Left ventricle myocardium superior (tissue), 1 donor: ENCODE results near the gene MMP7. TPM values are rescaled to one million over a fixed set of nuclear protein-coding genes. Genes with fewer than 3 reads are reported as not detected.

Experiments
- ATAC-seq: fragments of 200-7000 bp; cut with Tn5 transposase; one replicate; pipeline ENCODE4 v1.9.1; 2020; ENCODE audit warnings: mild to moderate bottlenecking, moderate library complexity
- DNase-seq: peaks from one replicate; pipeline ENCODE4 v3.0.0-alpha.2; 2020
- intact Hi-C: fragments of 100-400 bp; cut with micrococcal nuclease; formaldehyde crosslinking; loops from one replicate; pipeline ENCODE4 v1.11.0; 2022
- total RNA-seq: library from RNA; stranded (reverse); fragmentation: NEBNext Ultra II Directional; extraction: Animal tissue kit (Norgen Biotek cat#: 25700); gene quantifications from one replicate; pipeline ENCODE4 v1.2.1, GENCODE V29; 2021
- donor health status: DM: no; HTN: yes; CAD: no; lungs with severe emphysema.

Gene MMP7
- total RNA-seq, 1 donor from 2014 or later = not detected

- no peak for DNase-seq
- intact Hi-C loops = no loop called here
- no peak for ATAC-seq
Observed at GRCh38 chr11:102471474-102471873, 59.1 kb downstream of the MMP7 start.

Other genes with a start within 250 kb of the MMP7 start
- 8.2 TPM for gene BIRC3, start 213.3 kb downstream of the MMP7 start, total RNA-seq
- 31.1 TPM for gene BIRC2, start 183.5 kb downstream of the MMP7 start, total RNA-seq
- gene TMEM123, start 78.0 kb downstream of the MMP7 start, total RNA-seq = 75.9 TPM
- not detected for gene MMP20, start 94.6 kb upstream of the MMP7 start, total RNA-seq
- not detected for gene MMP27, start 175.0 kb upstream of the MMP7 start, total RNA-seq
- not detected for gene MMP8, start 194.2 kb upstream of the MMP7 start, total RNA-seq
- gene MMP10, start 249.9 kb upstream of the MMP7 start, total RNA-seq = not detected